ENCODE results near the gene CDH23. TPM values are rescaled to one million over a fixed set of nuclear protein-coding genes. Genes with fewer than 3 reads are reported as not detected.

CDH23 gene
- total RNA-seq, 1 experiment from 2014 or later = not detected

DNA sequence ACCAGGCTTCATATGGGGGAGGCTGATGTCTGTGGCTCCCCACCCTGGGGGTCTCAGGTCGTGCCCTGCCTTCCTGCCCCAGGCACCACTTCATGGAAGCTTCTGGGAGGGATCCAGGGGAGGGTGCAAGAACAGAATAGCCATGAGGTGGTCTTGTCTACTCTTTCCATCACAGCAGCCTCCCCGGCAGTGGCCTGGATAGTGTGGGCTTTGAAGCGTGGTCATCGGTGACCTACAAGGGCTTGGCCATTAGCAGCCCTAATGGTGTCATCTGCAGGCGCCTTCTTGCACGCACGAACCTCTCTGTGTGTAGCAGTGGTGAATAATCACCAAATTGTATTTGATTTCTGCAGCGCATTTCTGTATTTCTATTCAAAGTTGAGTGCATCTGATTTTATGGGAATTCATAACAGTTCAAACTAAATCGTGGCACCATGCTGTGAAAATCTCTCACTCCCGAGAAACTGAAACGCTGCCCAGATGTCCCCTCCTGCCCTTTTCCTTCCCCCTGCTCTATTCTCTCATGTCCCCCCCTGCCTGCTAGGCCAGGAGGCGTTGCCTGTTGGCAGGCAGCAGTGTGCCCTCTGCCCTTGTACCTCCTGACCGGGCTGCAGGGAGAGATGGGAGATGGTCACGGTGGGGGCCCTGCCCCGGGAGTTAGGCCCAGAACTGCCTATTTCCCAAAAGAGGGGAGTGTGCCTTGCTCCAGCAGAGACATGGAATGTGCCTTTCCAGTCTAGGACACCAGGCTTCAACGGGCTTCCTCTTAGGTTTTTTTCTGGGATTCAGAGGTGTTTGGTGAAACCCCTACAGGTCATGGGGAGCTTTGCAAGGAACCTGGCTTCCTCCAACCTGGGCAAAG lies 34.8 kb downstream of the CDH23 start:
- no peak overlapping the region for H3K4me2 ChIP-seq (ENCODE audit: low read length)
- H3K9ac ChIP-seq (ENCODE audit: low read length) = no peak overlapping the region
- no peaks in the 10 kb centered on the region for H4K20me1 ChIP-seq (ENCODE audit: low read length)
- POLR2A ChIA-PET (ENCODE audit: unreplicated experiment) = no interaction called here
- H3K9me3 ChIP-seq (ENCODE audit: low read length) = no peaks in the 10 kb centered on the region
- no TSS peak for BruUV-seq (replicated peaks)
- H3K79me2 ChIP-seq (ENCODE audit: low read length) = no peaks in the 10 kb centered on the region
- intact Hi-C loops (cut with micrococcal nuclease) = no loop called here
- no peak for DNase-seq
- CTCF ChIA-PET = no interaction called here
- no peaks in the 10 kb centered on the region for H3F3A ChIP-seq (ENCODE audit: low read length, unreplicated experiment)
- ATAC-seq = no peak
- H3K4me1 ChIP-seq (ENCODE audit: insufficient read depth, low read length) = no peaks in the 10 kb centered on the region
- H3K9me2 ChIP-seq (replicated peaks; ENCODE audit: low read length) = no peaks in the 10 kb centered on the region
- no peaks in the 10 kb centered on the region for H3K36me3 ChIP-seq (ENCODE audit: low read depth, low read length)
- H3K27me3 ChIP-seq (ENCODE audit: low read length) = no peaks in the 10 kb centered on the region
- H3K27ac ChIP-seq (ENCODE audit: low read length) = no peak overlapping the region
- no peak overlapping the region for H3K4me3 ChIP-seq (ENCODE audit: low read length)
- no peak for TF ChIP-seq EZH2 (IDR thresholded peaks at IDR 0.05; ENCODE audit: low read length, unreplicated experiment)
- TF ChIP-seq, protein P1, sequence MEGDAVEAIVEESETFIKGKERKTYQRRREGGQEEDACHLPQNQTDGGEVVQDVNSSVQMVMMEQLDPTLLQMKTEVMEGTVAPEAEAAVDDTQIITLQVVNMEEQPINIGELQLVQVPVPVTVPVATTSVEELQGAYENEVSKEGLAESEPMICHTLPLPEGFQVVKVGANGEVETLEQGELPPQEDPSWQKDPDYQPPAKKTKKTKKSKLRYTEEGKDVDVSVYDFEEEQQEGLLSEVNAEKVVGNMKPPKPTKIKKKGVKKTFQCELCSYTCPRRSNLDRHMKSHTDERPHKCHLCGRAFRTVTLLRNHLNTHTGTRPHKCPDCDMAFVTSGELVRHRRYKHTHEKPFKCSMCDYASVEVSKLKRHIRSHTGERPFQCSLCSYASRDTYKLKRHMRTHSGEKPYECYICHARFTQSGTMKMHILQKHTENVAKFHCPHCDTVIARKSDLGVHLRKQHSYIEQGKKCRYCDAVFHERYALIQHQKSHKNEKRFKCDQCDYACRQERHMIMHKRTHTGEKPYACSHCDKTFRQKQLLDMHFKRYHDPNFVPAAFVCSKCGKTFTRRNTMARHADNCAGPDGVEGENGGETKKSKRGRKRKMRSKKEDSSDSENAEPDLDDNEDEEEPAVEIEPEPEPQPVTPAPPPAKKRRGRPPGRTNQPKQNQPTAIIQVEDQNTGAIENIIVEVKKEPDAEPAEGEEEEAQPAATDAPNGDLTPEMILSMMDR (conservative IDR thresholded peaks at IDR 0.05; ENCODE audit: low read depth, low read length) = peak; percentile 26; the same call in 1 of the 2 replicates
- no peak overlapping the region for H2AFZ ChIP-seq (ENCODE audit: low read length)

DNA sequence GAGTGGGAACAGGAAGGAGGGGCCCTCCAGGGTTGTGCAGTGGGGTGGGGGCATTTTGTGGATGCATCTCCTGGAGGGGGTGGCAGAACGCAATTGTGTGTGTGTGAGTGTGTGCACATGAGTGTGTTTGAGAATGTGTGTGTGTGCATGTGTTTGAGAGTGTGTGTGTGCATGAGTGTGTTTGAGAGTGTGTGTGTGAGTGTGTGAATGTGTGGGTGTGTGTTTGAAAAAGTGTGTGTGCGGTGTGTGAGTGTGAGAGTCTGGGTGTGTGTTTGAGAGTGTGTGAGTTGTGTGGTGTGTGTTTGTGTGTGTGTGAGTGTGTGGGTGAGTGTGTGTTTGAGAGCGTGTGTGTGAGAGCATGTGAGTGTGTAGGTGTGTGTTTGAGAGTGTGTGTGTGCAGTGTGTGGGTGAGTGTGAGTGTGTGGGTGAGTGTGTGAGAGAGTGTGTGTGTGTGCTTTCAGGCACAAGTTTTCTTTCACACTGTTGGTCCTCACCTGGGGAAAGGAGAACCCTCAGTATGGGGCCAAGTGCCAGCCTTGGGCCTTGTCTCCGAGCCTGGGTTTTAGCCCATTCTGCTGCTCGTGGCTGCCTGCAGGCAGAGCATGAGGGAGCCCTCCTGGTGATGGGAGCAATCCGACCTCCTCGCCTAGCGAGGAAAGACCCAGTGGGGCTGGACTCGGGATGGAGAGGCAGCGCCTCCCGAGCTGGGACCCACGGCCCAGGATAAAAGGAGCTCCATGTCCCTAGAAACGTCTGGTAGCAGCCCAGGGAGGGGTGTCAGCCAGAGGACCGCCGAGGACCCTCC lies 35.6 kb downstream of the CDH23 start:
- Histone ChIP-seq H3K79me2 (ENCODE audit: low read length) (no peaks in the 10 kb centered on the region), H3K9me3 (ENCODE audit: low read length) (no peaks in the 10 kb centered on the region), H3K9me2 (replicated peaks; ENCODE audit: low read length) (no peaks in the 10 kb centered on the region), H3K36me3 (ENCODE audit: low read depth, low read length) (no peaks in the 10 kb centered on the region), H3K27me3 (ENCODE audit: low read length) (no peaks in the 10 kb centered on the region), H4K20me1 (ENCODE audit: low read length) (no peaks in the 10 kb centered on the region), H3K27ac (ENCODE audit: low read length) (no peak overlapping the region), H2AFZ (ENCODE audit: low read length) (no peak overlapping the region), H3K9ac (ENCODE audit: low read length) (no peak overlapping the region), H3K4me2 (ENCODE audit: low read length) (no peak overlapping the region), H3K4me3 (ENCODE audit: low read length) (no peak overlapping the region), H3F3A (ENCODE audit: low read length, unreplicated experiment) (no peaks in the 10 kb centered on the region), H3K4me1 (ENCODE audit: insufficient read depth, low read length) (no peaks in the 10 kb centered on the region)
- ATAC-seq (no peak), DNase-seq (no peak)
- no TSS peak for BruUV-seq (replicated peaks)
- ChIA-PET CTCF (no interaction called here), POLR2A (ENCODE audit: unreplicated experiment) (no interaction called here)
- intact Hi-C loops (cut with micrococcal nuclease) = no loop called here
- TF ChIP-seq, protein P1 (conservative IDR thresholded peaks at IDR 0.05; ENCODE audit: low read depth, low read length) = no peak
- TF ChIP-seq EZH2 (IDR thresholded peaks at IDR 0.05; ENCODE audit: low read length, unreplicated experiment) (no peak), EZH2phosphoT487 (IDR thresholded peaks at IDR 0.05; ENCODE audit: borderline replicate concordance, low read length) (no peak)
